IPS DF 6.9 (cell line): Measurements from ENCODE around the gene LTBP2.
"Not testable (repeated sequence)": the region's sequence is repeated elsewhere in the genome, so short reads cannot be mapped to it uniquely, and the experiment has no call there.

Experiments
- DNase-seq: peaks from one replicate; pipeline ENCODE4 v3.0.0-alpha.2; 2013; ENCODE audit warnings: low read depth, low spot score
- H3K27ac ChIP-seq: one replicate; pipeline ENCODE4 v1.5.1; 2013; ENCODE audit warnings: low read length, control low read depth
- H3K27me3 ChIP-seq: 2 replicates; pipeline ENCODE4 v1.6.1; 2013; ENCODE audit warnings: mild to moderate bottlenecking, low read length; ENCODE audit not compliant: control insufficient read depth, insufficient read depth
- H3K36me3 ChIP-seq: 2 replicates; pipeline ENCODE4 v1.6.1; 2013; ENCODE audit warnings: low read length; ENCODE audit not compliant: control insufficient read depth, insufficient read depth
- H3K4me1 ChIP-seq: 2 replicates; pipeline ENCODE4 v1.6.1; 2013; ENCODE audit warnings: low read length; ENCODE audit not compliant: control insufficient read depth, insufficient read depth
- H3K4me3 ChIP-seq: 2 replicates; pipeline ENCODE4 v1.5.1; 2013; ENCODE audit warnings: mild to moderate bottlenecking, low read length
- H3K9me3 ChIP-seq: 2 replicates; pipeline ENCODE4 v1.6.1; 2013; ENCODE audit warnings: low read length, inconsistent platforms; ENCODE audit not compliant: control insufficient read depth, insufficient read depth
- WGBS: extraction: QIAGEN DNeasy Blood & Tissue Kit; methylation state at CpG from one replicate; pipeline ENCODE4 v1.1.7; 2013; ENCODE audit warnings: mixed read lengths, missing lambda C conversion rate; ENCODE audit not compliant: insufficient read length, insufficient coverage; 5-methylcytosine and 5-hydroxymethylcytosine counted together

The LTBP2 gene

GRCh38 chr14:74541225-74541624, 70.8 kb downstream of the LTBP2 start:
- Histone ChIP-seq H3K4me1 (no peaks in the 10 kb centered on the region), H3K4me3 (no peak overlapping the region), H3K27me3 (no peaks in the 10 kb centered on the region), H3K36me3 (no peaks in the 10 kb centered on the region), H3K27ac (no peak overlapping the region), H3K9me3 (no peaks in the 10 kb centered on the region)
- DNase-seq, result no peak
- WGBS, result no CpG with 5 or more reads among the region's 3 CpGs

GRCh38 chr14:74539503-74539902, 72.5 kb downstream of the LTBP2 start:
- no peaks in the 10 kb centered on the region for H3K9me3 ChIP-seq
- H3K4me3 ChIP-seq, result no peak overlapping the region
- H3K27me3 ChIP-seq, result no peaks in the 10 kb centered on the region
- no CpG with 5 or more reads among the region's 4 CpGs for WGBS
- no peaks in the 10 kb centered on the region for H3K4me1 ChIP-seq
- H3K27ac ChIP-seq, result no peak overlapping the region
- no peaks in the 10 kb centered on the region for H3K36me3 ChIP-seq
- DNase-seq, result no peak

GRCh38 chr14:74538411-74539391, 73.3 kb downstream of the LTBP2 start:
- no peak for DNase-seq
- no CpG with 5 or more reads among the region's 11 CpGs for WGBS

GRCh38 chr14:74536336-74536735, 75.7 kb downstream of the LTBP2 start:
- DNase-seq, H3K27me3 ChIP-seq, H3K9me3 ChIP-seq, H3K36me3 ChIP-seq, H3K27ac ChIP-seq, H3K4me1 ChIP-seq, H3K4me3 ChIP-seq: not testable (repeated sequence)
- WGBS, result no CpG with 5 or more reads among the region's 3 CpGs

More at GRCh38 chr14:74538411-74539391, 73.3 kb downstream of the LTBP2 start:
- no peaks in the 10 kb centered on the region for H3K36me3 ChIP-seq
- H3K4me3 ChIP-seq, result no peak overlapping the region
- no peaks in the 10 kb centered on the region for H3K27me3 ChIP-seq
- H3K27ac ChIP-seq, result no peak overlapping the region
- no peaks in the 10 kb centered on the region for H3K9me3 ChIP-seq
- no peaks in the 10 kb centered on the region for H3K4me1 ChIP-seq

GRCh38 chr14:74535756-74536325, 76.2 kb downstream of the LTBP2 start:
- no peak for DNase-seq
- no peaks in the 10 kb centered on the region for H3K9me3 ChIP-seq
- WGBS, result no CpG with 5 or more reads among the region's 10 CpGs
- 0 out of 2 replicates have a peak, but pooled peaks cover 2% of the 10 kb centered on the region for H3K36me3 ChIP-seq
- H3K27ac ChIP-seq, result no peak overlapping the region
- no peaks in the 10 kb centered on the region for H3K27me3 ChIP-seq
- H3K4me1 ChIP-seq, result peaks cover 1% of the 10 kb centered on the region; the same call in 1 of the 2 replicates
- no peak overlapping the region for H3K4me3 ChIP-seq

GRCh38 chr14:74533576-74533975, 78.5 kb downstream of the LTBP2 start:
- no peaks in the 10 kb centered on the region for H3K27me3 ChIP-seq
- H3K4me3 ChIP-seq, result no peak overlapping the region
- no peaks in the 10 kb centered on the region for H3K9me3 ChIP-seq
- 0 out of 2 replicates have a peak, but pooled peaks cover 2% of the 10 kb centered on the region for H3K36me3 ChIP-seq
- DNase-seq, result no peak
- WGBS, result no CpG with 5 or more reads among the region's 7 CpGs
- H3K4me1 ChIP-seq, result peaks cover 1% of the 10 kb centered on the region; the same call in 1 of the 2 replicates
- no peak overlapping the region for H3K27ac ChIP-seq

GRCh38 chr14:74532246-74532645, 79.8 kb downstream of the LTBP2 start:
- DNase-seq, result no peak
- Histone ChIP-seq H3K36me3 (0 out of 2 replicates have a peak, but pooled peaks cover 2% of the 10 kb centered on the region), H3K27me3 (no peaks in the 10 kb centered on the region), H3K4me1 (peaks cover 1% of the 10 kb centered on the region; the same call in 1 of the 2 replicates), H3K4me3 (no peak overlapping the region), H3K9me3 (no peaks in the 10 kb centered on the region), H3K27ac (no peak overlapping the region)
- no CpG with 5 or more reads among the region's 10 CpGs for WGBS

- H3K27ac ChIP-seq, result no peak overlapping the region
- H3K27me3 ChIP-seq, result no peaks in the 10 kb centered on the region
- no peak overlapping the region for H3K4me3 ChIP-seq
- peak; percentile 33 for DNase-seq
- no CpG with 5 or more reads among the region's 5 CpGs for WGBS
- peaks cover 1% of the 10 kb centered on the region; the same call in 1 of the 2 replicates for H3K4me1 ChIP-seq
- 0 out of 2 replicates have a peak, but pooled peaks cover 2% of the 10 kb centered on the region for H3K36me3 ChIP-seq
- H3K9me3 ChIP-seq, result no peaks in the 10 kb centered on the region
These were observed 80.6 kb downstream of the LTBP2 start for GRCh38 chr14:74531467-74531866.

- Histone ChIP-seq H3K4me1 (peaks cover 1% of the 10 kb centered on the region; the same call in 1 of the 2 replicates), H3K27ac (no peak overlapping the region), H3K9me3 (no peaks in the 10 kb centered on the region), H3K4me3 (no peak overlapping the region), H3K36me3 (0 out of 2 replicates have a peak, but pooled peaks cover 2% of the 10 kb centered on the region), H3K27me3 (no peaks in the 10 kb centered on the region)
- no CpG with 5 or more reads among the region's 3 CpGs for WGBS
- DNase-seq, result no peak
These were observed 81.0 kb downstream of the LTBP2 start for GRCh38 chr14:74531006-74531405.

GRCh38 chr14:74528886-74529285, 83.2 kb downstream of the LTBP2 start:
- Histone ChIP-seq H3K27ac (no peak overlapping the region), H3K4me3 (no peak overlapping the region), H3K4me1 (peaks cover 1% of the 10 kb centered on the region; the same call in 1 of the 2 replicates), H3K27me3 (no peaks in the 10 kb centered on the region), H3K9me3 (no peaks in the 10 kb centered on the region), H3K36me3 (0 out of 2 replicates have a peak, but pooled peaks cover 2% of the 10 kb centered on the region)
- no peak for DNase-seq
- WGBS, result no CpG with 5 or more reads among the region's 10 CpGs
